Parathyroid adenoma (tissue), 2 donors: ENCODE results near the gene ITPK1.

ENCODE experiments used
- H2AFZ ChIP-seq: fragments of 300-600 bp; sonication (generic); one replicate; pipeline ENCODE4 v1.7.0; 2017; ENCODE audit warnings: antibody characterized with exemption, mild to moderate bottlenecking
- H3K27ac ChIP-seq: fragments of 300-600 bp; sonication (generic); one replicate; pipeline ENCODE4 v1.7.0; 2017
- H3K27me3 ChIP-seq: fragments of 300-600 bp; sonication (generic); one replicate; pipeline ENCODE4 v1.7.0; 2017; ENCODE audit warnings: low read length; ENCODE audit not compliant: control insufficient read depth, insufficient read depth
- H3K36me3 ChIP-seq: fragments of 300-600 bp; sonication (generic); one replicate; pipeline ENCODE4 v1.7.0; 2017; ENCODE audit warnings: low read length; ENCODE audit not compliant: control insufficient read depth, insufficient read depth
- H3K4me1 ChIP-seq: fragments of 300-600 bp; sonication (generic); one replicate; pipeline ENCODE4 v1.7.0; 2017; ENCODE audit warnings: control low read depth
- H3K4me2 ChIP-seq: fragments of 300-600 bp; sonication (generic); one replicate; pipeline ENCODE4 v1.7.0; 2017; ENCODE audit warnings: low read length
- H3K4me3 ChIP-seq: fragments of 300-600 bp; sonication (generic); one replicate; pipeline ENCODE4 v1.7.0; 2017; ENCODE audit warnings: low read depth, low read length
- H3K79me2 ChIP-seq: fragments of 300-600 bp; sonication (generic); one replicate; pipeline ENCODE4 v1.7.0; 2017; ENCODE audit warnings: control low read depth
- H3K9ac ChIP-seq: fragments of 300-600 bp; sonication (generic); one replicate; pipeline ENCODE4 v1.7.0; 2017; ENCODE audit warnings: mild to moderate bottlenecking
- H3K9me3 ChIP-seq: fragments of 300-600 bp; sonication (generic); one replicate; pipeline ENCODE4 v1.7.0; 2017; ENCODE audit warnings: low read length; ENCODE audit not compliant: control insufficient read depth
- CTCF ChIP-seq: fragments of 300-600 bp; sonication (generic); IDR thresholded peaks from one replicate; pipeline ENCODE4 v1.7.0; 2017; ENCODE audit warnings: antibody characterized with exemption, mild to moderate bottlenecking
- donor health status: primary hyperparathyroidism.

The ITPK1 gene

GRCh38 chr14:93047157-93047556 lies 68.6 kb downstream of the ITPK1 start:
- Histone ChIP-seq H3K9ac (no peak overlapping the region), H3K27me3 (no peaks in the 10 kb centered on the region), H3K36me3 (no peaks in the 10 kb centered on the region), H3K4me1 (peaks cover 15% of the 10 kb centered on the region), H3K4me3 (no peak overlapping the region), H2AFZ (no peak overlapping the region), H3K9me3 (no peaks in the 10 kb centered on the region), H3K4me2 (no peak overlapping the region), H3K79me2 (peaks cover 20% of the 10 kb centered on the region), H3K27ac (no peak overlapping the region)
- no peak for TF ChIP-seq CTCF

DNA sequence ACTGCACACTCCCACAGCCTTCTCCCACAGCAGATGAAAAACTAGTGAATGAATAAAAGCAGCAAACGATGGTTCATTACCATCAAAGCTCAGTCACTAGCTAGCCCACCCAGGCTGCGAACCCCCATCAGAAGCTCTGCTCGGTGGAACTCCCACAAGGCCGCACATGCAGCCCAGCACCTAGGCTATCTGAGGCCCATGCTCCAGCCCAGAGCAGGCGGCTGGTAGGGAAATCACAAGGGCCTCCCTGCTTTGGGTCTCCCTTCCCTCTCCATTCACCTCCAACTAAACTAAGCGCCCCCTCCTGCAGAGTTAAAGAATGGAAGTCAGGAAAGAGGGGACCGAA lies 69.0 kb downstream of the ITPK1 start:
- Histone ChIP-seq H2AFZ (no peak overlapping the region), H3K4me1 (peaks cover 15% of the 10 kb centered on the region), H3K4me2 (no peak overlapping the region), H3K9ac (no peak overlapping the region), H3K27me3 (no peaks in the 10 kb centered on the region), H3K9me3 (no peaks in the 10 kb centered on the region), H3K4me3 (no peak overlapping the region), H3K79me2 (peaks cover 20% of the 10 kb centered on the region), H3K27ac (no peak overlapping the region), H3K36me3 (no peaks in the 10 kb centered on the region)
- TF ChIP-seq CTCF = no peak

DNA sequence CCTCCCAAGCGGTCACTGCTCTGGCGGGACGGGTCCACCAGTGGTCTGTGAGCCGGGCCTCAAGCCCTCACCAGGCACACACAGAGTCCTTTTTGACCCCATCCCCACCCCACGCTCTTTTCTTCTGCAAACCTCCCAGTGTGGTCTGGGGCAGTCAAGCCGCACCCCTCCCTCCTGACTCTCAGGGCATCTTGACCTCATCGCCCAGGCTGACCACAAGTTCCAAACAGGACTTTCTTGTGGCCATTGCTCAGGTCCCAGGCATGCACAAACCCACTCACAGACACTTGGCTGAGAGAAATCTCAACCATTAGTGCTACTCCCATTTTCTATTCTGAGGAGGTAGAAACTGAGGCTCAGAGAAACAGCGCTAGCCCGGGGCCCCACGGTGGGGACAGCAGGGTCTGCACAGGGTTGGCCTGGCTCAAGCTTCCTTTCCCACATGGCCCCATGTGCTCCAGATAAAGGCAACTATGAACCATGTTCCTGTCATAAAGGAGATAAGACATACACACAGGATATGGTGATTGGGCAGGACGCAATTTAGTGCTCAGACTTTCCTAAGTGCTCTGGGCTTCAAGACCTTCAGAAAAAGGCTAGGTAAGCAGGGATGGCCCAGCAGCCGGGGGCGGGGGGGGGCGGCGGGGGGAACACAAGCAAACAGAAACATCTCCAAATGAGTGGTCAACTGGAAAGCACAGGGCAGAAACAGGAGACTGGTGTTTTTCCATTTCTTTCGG lies 69.6 kb downstream of the ITPK1 start:
- Histone ChIP-seq H3K27me3 (no peaks in the 10 kb centered on the region), H3K36me3 (no peaks in the 10 kb centered on the region), H3K27ac (no peak overlapping the region), H3K4me1 (peaks cover 15% of the 10 kb centered on the region), H3K4me2 (no peak overlapping the region), H3K9me3 (no peaks in the 10 kb centered on the region), H3K9ac (no peak overlapping the region), H2AFZ (no peak overlapping the region), H3K79me2 (peaks cover 21% of the 10 kb centered on the region), H3K4me3 (no peak overlapping the region)
- TF ChIP-seq CTCF = no peak

- Histone ChIP-seq H3K79me2 (peaks cover 26% of the 10 kb centered on the region), H3K27ac (no peak overlapping the region), H3K4me1 (peaks cover 17% of the 10 kb centered on the region), H3K4me2 (no peak overlapping the region), H2AFZ (no peak overlapping the region), H3K36me3 (no peaks in the 10 kb centered on the region), H3K27me3 (no peaks in the 10 kb centered on the region), H3K9ac (no peak overlapping the region), H3K4me3 (no peak overlapping the region), H3K9me3 (no peaks in the 10 kb centered on the region)
- no peak for TF ChIP-seq CTCF
These were observed 70.5 kb downstream of the ITPK1 start for GRCh38 chr14:93045211-93045674.

DNA sequence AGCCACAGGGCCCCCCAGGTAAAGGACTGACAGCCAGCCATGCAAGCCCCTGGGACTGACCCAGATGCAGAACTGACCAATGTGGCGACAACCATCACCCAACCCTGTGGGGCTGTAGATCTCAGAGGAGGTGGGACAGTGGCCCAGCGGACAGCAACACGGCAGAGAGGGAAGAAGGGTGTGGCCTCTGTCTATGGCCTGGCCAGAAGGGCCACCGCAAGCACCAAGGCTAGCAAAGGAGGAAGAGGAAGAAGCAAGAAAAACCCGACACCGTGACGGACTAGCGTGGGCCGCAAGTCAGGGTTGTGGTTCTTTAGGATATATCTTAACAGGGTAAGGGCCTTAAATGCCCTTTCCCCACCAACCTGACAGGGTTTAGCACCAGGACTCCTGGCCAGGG lies 71.2 kb downstream of the ITPK1 start:
- Histone ChIP-seq H3K9me3 (no peaks in the 10 kb centered on the region), H3K4me2 (no peak overlapping the region)

More for the DNA sequence above, 71.2 kb downstream of the ITPK1 start:
- Histone ChIP-seq H2AFZ (no peak overlapping the region), H3K27ac (no peak overlapping the region), H3K36me3 (no peaks in the 10 kb centered on the region), H3K4me3 (no peak overlapping the region), H3K4me1 (peaks cover 15% of the 10 kb centered on the region), H3K27me3 (no peaks in the 10 kb centered on the region), H3K79me2 (peaks cover 26% of the 10 kb centered on the region), H3K9ac (no peak overlapping the region)
- no peak for TF ChIP-seq CTCF
